Caco-2 (cell line): Measurements from ENCODE around the gene TRMT2A. TPM values are rescaled to one million over a fixed set of nuclear protein-coding genes. Genes with fewer than 3 reads are reported as not detected.

Experiments
- BruUV-seq: library from RNA; stranded (reverse); fragments of 400-500 nt; replicated peaks from 2 replicates; lab custom pipeline; 2021; lab: Mats Ljungman, UMichigan
- CTCF ChIA-PET: fragments of 300-600 bp; sonication (Branson Sonifier 250); formaldehyde crosslinking; loops from one replicate; lab custom pipeline; 2022; ENCODE audit warnings: antibody characterized with exemption; lab: Charles Lee
- POLR2A ChIA-PET: fragments of 300-600 bp; sonication (Branson Sonifier 250); formaldehyde crosslinking; loops from one replicate; lab custom pipeline; 2022; ENCODE audit warnings: antibody characterized with exemption; lab: Charles Lee
- DNase-seq, 2 experiments: peaks; one replicate each; pipeline versions ENCODE4 v3.0.0 to v3.0.0-alpha.2; 2020 to 2022
- H3K27me3 ChIP-seq: replicated peaks from 2 replicates; pipeline ENCODE4 v1.6.0; 2011; ENCODE audit warnings: low read length; ENCODE audit not compliant: control insufficient read depth, insufficient read depth
- H3K36me3 ChIP-seq: 2 replicates; pipeline ENCODE4 v1.5.1; 2011; ENCODE audit warnings: low read length; ENCODE audit not compliant: control insufficient read depth, insufficient read depth
- H3K4me1 ChIP-seq: fragments of 250-450 bp; sonication (Bioruptor Pico); 2 replicates; pipeline ENCODE4 v1.5.1; 2020; ENCODE audit warnings: mild to moderate bottlenecking
- H3K4me3 ChIP-seq: 2 replicates; pipeline ENCODE4 v1.5.1; 2011; ENCODE audit warnings: low read depth, mild to moderate bottlenecking, control low read depth, low read length
- H3K9me3 ChIP-seq: fragments of 250-450 bp; sonication (Bioruptor Pico); 2 replicates; pipeline ENCODE4 v1.5.1; 2020; ENCODE audit warnings: mild to moderate bottlenecking, moderate library complexity
- H3K27ac Mint-ChIP-seq: one replicate; pipeline ENCODE4 v1.8.0; 2022; ENCODE audit warnings: mixed read lengths; ENCODE audit not compliant: unreplicated experiment
- H3K27me3 Mint-ChIP-seq: one replicate; pipeline ENCODE4 v1.8.0; 2022; ENCODE audit warnings: mixed read lengths; ENCODE audit not compliant: insufficient read depth, unreplicated experiment
- H3K36me3 Mint-ChIP-seq: one replicate; pipeline ENCODE4 v1.8.0; 2022; ENCODE audit warnings: mild to moderate bottlenecking, mixed read lengths; ENCODE audit not compliant: insufficient read depth, unreplicated experiment
- H3K4me1 Mint-ChIP-seq: one replicate; pipeline ENCODE4 v1.8.0; 2022; ENCODE audit warnings: low read depth, mixed read lengths; ENCODE audit not compliant: unreplicated experiment
- H3K4me3 Mint-ChIP-seq: one replicate; pipeline ENCODE4 v1.8.0; 2022; ENCODE audit warnings: mild to moderate bottlenecking, moderate library complexity, mixed read lengths; ENCODE audit not compliant: unreplicated experiment
- H3K9me3 Mint-ChIP-seq: one replicate; pipeline ENCODE4 v1.8.0; 2022; ENCODE audit warnings: mixed read lengths; ENCODE audit not compliant: unreplicated experiment
- intact Hi-C: fragments of 100-400 bp; cut with micrococcal nuclease; formaldehyde crosslinking; loops from one replicate; pipeline ENCODE4 v1.10.0; 2022; ENCODE audit not compliant: unreplicated experiment
- total RNA-seq: library from RNA; stranded (reverse); gene quantifications from 2 replicates; pipeline ENCODE4 v1.2.3, GENCODE V29; 2022
- TF ChIP-seq, protein P1 (sequence below), 2 experiments: fragments of 200-600 bp in 1 of 2; IDR thresholded peaks; 1 replicate in 1 of 2; 2 replicates in 1 of 2; pipeline versions ENCODE4 v1.5.1 to v1.8.0; 2011 to 2022; ENCODE audit warnings: antibody characterized with exemption in 1 of 2, control low read depth in 1 of 2, inconsistent platforms in 1 of 2, low read depth in 1 of 2, low read length in 1 of 2, mild to moderate bottlenecking in 1 of 2, moderate library complexity in 1 of 2; ENCODE audit not compliant: insufficient read depth in 1 of 2, severe bottlenecking in 1 of 2, unreplicated experiment in 1 of 2

The TRMT2A gene
- total RNA-seq, 1 experiment from 2014 or later, result 41.1 TPM

GRCh38 chr22:20159076-20159475 lies 42.0 kb upstream of the TRMT2A start:
- intact Hi-C loops, result no loop called here
- peaks cover 3% of the 10 kb centered on the region for H3K27me3 Mint-ChIP-seq
- no peaks in the 10 kb centered on the region for H3K36me3 ChIP-seq
- no peaks in the 10 kb centered on the region for H3K36me3 Mint-ChIP-seq
- H3K4me3 ChIP-seq, result no peak overlapping the region
- H3K27me3 ChIP-seq, result no peaks in the 10 kb centered on the region
- no peaks in the 10 kb centered on the region for H3K4me1 Mint-ChIP-seq
- H3K27ac Mint-ChIP-seq, result no peak overlapping the region
- TF ChIP-seq, protein P1, sequence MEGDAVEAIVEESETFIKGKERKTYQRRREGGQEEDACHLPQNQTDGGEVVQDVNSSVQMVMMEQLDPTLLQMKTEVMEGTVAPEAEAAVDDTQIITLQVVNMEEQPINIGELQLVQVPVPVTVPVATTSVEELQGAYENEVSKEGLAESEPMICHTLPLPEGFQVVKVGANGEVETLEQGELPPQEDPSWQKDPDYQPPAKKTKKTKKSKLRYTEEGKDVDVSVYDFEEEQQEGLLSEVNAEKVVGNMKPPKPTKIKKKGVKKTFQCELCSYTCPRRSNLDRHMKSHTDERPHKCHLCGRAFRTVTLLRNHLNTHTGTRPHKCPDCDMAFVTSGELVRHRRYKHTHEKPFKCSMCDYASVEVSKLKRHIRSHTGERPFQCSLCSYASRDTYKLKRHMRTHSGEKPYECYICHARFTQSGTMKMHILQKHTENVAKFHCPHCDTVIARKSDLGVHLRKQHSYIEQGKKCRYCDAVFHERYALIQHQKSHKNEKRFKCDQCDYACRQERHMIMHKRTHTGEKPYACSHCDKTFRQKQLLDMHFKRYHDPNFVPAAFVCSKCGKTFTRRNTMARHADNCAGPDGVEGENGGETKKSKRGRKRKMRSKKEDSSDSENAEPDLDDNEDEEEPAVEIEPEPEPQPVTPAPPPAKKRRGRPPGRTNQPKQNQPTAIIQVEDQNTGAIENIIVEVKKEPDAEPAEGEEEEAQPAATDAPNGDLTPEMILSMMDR (IDR thresholded peaks at IDR 0.05; ENCODE audit: insufficient read depth in 1 of 2, low read depth in 1 of 2, low read length in 1 of 2, severe bottlenecking in 1 of 2, unreplicated experiment in 1 of 2), result no peak
- no TSS peak for BruUV-seq
- H3K4me1 ChIP-seq, result no peaks in the 10 kb centered on the region
- no peak overlapping the region for H3K4me3 Mint-ChIP-seq
- H3K9me3 Mint-ChIP-seq, result peaks cover 3% of the 10 kb centered on the region
- no peak for DNase-seq
- ChIA-PET POLR2A (no interaction called here), CTCF (interaction anchor here (0.6 kb wide), 1 partner anchor 161 kb away, joined by 3 read pairs; the partner anchor contains the start of gene DGCR6L)
- H3K9me3 ChIP-seq, result no peaks in the 10 kb centered on the region

DNA sequence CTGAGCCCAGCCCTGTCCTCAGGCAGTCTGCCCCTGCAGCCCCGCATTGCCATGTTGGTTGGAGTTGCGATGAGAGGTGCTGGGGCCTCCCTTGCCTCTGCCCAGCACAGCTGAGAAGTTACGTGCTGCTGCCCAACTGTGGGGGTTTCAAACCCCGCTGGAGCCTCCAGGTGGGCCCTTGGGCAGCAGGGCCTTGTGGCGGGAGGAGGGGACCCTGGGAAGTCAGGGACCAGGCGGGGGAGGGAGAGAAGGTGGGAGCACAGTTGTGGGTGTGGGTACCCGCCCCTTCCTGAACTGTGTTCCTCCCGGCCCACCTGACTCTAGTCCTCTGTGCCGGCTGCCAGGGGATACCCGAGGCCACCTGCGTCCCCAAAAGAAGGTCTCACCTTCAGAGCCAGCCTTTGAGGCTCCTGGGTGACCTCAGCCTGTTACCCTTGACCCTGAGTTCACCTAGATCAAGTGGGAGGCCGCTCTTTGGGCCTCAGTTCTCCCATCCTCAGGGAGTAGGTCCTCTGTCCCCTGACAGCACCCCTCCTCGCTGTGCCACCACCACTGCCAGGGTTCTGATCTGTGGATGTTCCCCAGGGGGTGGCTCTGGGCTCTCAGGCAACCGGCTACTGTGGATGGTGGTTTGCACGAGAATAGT lies 41.5 kb upstream of the TRMT2A start:
- no TSS peak for BruUV-seq
- CTCF ChIA-PET, result interaction anchor here (0.6 kb wide), 1 partner anchor 162 kb away, joined by 3 read pairs; the partner anchor contains the start of gene DGCR6L
- H3K27me3 ChIP-seq, result no peaks in the 10 kb centered on the region
- no peaks in the 10 kb centered on the region for H3K36me3 ChIP-seq
- Mint-ChIP-seq H3K4me1 (no peaks in the 10 kb centered on the region), H3K4me3 (no peak overlapping the region), H3K36me3 (no peaks in the 10 kb centered on the region), H3K27ac (no peak overlapping the region), H3K27me3 (peaks cover 3% of the 10 kb centered on the region), H3K9me3 (no peaks in the 10 kb centered on the region)
- POLR2A ChIA-PET, result no interaction called here
- no peak for DNase-seq
- intact Hi-C loops, result no loop called here
- TF ChIP-seq, protein P1 (IDR thresholded peaks at IDR 0.05; ENCODE audit: insufficient read depth in 1 of 2, low read depth in 1 of 2, low read length in 1 of 2, severe bottlenecking in 1 of 2, unreplicated experiment in 1 of 2), result no peak
- H3K9me3 ChIP-seq, result no peaks in the 10 kb centered on the region
- no peaks in the 10 kb centered on the region for H3K4me1 ChIP-seq
- H3K4me3 ChIP-seq, result no peak overlapping the region

DNA sequence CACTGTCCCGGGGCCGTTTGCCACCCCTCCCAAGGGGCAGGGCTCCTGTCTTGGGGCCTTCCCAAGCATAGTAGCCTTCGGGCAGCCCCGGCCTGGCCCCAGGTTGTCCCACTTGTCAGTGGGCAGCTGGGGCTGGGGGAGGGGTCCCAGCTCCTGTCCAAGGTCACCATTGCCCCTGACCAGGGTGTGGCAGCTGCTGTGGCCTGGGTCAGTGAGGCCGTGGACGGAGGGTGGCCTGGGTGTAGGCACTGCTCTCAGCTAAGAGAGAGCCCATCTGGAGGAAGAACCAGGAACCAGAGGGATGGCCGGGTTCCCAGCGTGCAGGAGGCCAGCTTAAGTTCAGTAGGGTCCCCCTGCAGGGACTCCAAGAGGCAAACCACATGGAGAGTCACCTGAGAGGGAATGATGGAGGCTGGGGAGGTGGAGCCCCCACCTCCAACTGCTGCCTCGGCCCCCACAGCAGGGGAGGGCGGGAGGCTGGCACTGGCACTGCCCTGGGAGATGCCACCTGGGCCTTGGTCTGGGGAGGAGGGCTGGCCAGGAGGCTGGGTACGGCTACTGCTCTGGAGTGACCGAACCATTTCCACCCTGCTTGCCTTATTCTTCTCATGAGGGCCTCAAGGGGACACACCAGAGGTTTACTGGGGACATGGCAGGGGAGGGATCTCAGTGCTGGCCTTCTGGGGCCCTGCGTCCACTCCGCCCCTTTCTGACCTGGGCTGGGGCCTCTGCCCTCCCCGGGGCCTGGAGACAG lies 40.6 kb upstream of the TRMT2A start:
- H3K27me3 Mint-ChIP-seq, result peaks cover 3% of the 10 kb centered on the region
- Histone ChIP-seq H3K27me3 (no peaks in the 10 kb centered on the region), H3K4me1 (no peaks in the 10 kb centered on the region), H3K9me3 (no peaks in the 10 kb centered on the region), H3K4me3 (no peak overlapping the region), H3K36me3 (no peaks in the 10 kb centered on the region)
- H3K36me3 Mint-ChIP-seq, result no peaks in the 10 kb centered on the region
- no peaks in the 10 kb centered on the region for H3K9me3 Mint-ChIP-seq
- ChIA-PET POLR2A (no interaction called here), CTCF (interaction anchor here (0.6 to 1.6 kb wide), 10 partner anchors 17 to 713 kb away, joined by 3 to 24 read pairs (median 4); no protein-coding TSS in a partner anchor)
- no peaks in the 10 kb centered on the region for H3K4me1 Mint-ChIP-seq
- H3K27ac Mint-ChIP-seq, result no peak overlapping the region
- DNase-seq, result no peak
- no peak overlapping the region for H3K4me3 Mint-ChIP-seq
- TF ChIP-seq, protein P1 (IDR thresholded peaks at IDR 0.05; ENCODE audit: insufficient read depth in 1 of 2, low read depth in 1 of 2, low read length in 1 of 2, severe bottlenecking in 1 of 2, unreplicated experiment in 1 of 2), result no peak
- no TSS peak for BruUV-seq
- intact Hi-C loops, result loop anchor here (1.0 kb wide), 2 partner anchors 81 to 128 kb away; no protein-coding TSS in a partner anchor
